ENCODE measurements around the gene EYS. TPM values are rescaled to one million over a fixed set of nuclear protein-coding genes. Genes with fewer than 3 reads are reported as not detected.

Gene EYS
- total RNA-seq, 4 donors from 2014 or later: under 0.01 TPM; not detected in 3

- peaks cover 0 to 22% (median 13%) of the 10 kb centered on the region in 4 donors for H3K36me3 ChIP-seq
- intact Hi-C loops (cut with DNase I): loop anchor here (5.0 kb wide), 1 partner anchor 36 kb away; no protein-coding TSS in a partner anchor
- no peak for DNase-seq (ENCODE audit: extremely low spot score)
- peaks cover 4 to 19% (median 14%) of the 10 kb centered on the region in 4 donors for H3K4me1 ChIP-seq
- H3K4me3 ChIP-seq: no peak overlapping the region
- TF ChIP-seq EP300 (IDR thresholded peaks at IDR 0.05) (no peak), POLR2A (IDR thresholded peaks at IDR 0.05; ENCODE audit: low read depth) (no peak), POLR2AphosphoS5 (IDR thresholded peaks at IDR 0.05) (no peak)
- TF ChIP-seq, protein P1, sequence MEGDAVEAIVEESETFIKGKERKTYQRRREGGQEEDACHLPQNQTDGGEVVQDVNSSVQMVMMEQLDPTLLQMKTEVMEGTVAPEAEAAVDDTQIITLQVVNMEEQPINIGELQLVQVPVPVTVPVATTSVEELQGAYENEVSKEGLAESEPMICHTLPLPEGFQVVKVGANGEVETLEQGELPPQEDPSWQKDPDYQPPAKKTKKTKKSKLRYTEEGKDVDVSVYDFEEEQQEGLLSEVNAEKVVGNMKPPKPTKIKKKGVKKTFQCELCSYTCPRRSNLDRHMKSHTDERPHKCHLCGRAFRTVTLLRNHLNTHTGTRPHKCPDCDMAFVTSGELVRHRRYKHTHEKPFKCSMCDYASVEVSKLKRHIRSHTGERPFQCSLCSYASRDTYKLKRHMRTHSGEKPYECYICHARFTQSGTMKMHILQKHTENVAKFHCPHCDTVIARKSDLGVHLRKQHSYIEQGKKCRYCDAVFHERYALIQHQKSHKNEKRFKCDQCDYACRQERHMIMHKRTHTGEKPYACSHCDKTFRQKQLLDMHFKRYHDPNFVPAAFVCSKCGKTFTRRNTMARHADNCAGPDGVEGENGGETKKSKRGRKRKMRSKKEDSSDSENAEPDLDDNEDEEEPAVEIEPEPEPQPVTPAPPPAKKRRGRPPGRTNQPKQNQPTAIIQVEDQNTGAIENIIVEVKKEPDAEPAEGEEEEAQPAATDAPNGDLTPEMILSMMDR (IDR thresholded peaks at IDR 0.05): no peak
- H3K27ac ChIP-seq (replicated peaks in 1 of 4): no peak overlapping the region
- 90% methylated on average over 1 of the region's 1 CpG for WGBS
- H3K27me3 ChIP-seq: no peaks in the 10 kb centered on the region
- H3K9me3 ChIP-seq: no peaks in the 10 kb centered on the region
Measured at GRCh38 chr6:63683071-63683603, 2023.9 kb downstream of the EYS start.

- intact Hi-C loops (cut with DNase I): no loop called here
- Histone ChIP-seq H3K4me1 (peaks cover 39 to 69% (median 54%) of the 10 kb centered on the region in 4 donors), H3K27ac (replicated peaks in 1 of 4) (no peak overlapping the region), H3K36me3 (peaks cover 0 to 6% (median 0%) of the 10 kb centered on the region in 4 donors), H3K9me3 (no peaks in the 10 kb centered on the region), H3K27me3 (no peaks in the 10 kb centered on the region), H3K4me3 (no peak overlapping the region)
- 72% methylated on average over 1 of the region's 1 CpG for WGBS
- DNase-seq (ENCODE audit: extremely low spot score): no peak
- TF ChIP-seq POLR2A (IDR thresholded peaks at IDR 0.05; ENCODE audit: low read depth) (no peak), POLR2AphosphoS5 (IDR thresholded peaks at IDR 0.05) (no peak), EP300 (IDR thresholded peaks at IDR 0.05) (no peak)
- TF ChIP-seq, protein P1 (IDR thresholded peaks at IDR 0.05): no peak
Measured at GRCh38 chr6:63677282-63677681, 2029.7 kb downstream of the EYS start.

DNA sequence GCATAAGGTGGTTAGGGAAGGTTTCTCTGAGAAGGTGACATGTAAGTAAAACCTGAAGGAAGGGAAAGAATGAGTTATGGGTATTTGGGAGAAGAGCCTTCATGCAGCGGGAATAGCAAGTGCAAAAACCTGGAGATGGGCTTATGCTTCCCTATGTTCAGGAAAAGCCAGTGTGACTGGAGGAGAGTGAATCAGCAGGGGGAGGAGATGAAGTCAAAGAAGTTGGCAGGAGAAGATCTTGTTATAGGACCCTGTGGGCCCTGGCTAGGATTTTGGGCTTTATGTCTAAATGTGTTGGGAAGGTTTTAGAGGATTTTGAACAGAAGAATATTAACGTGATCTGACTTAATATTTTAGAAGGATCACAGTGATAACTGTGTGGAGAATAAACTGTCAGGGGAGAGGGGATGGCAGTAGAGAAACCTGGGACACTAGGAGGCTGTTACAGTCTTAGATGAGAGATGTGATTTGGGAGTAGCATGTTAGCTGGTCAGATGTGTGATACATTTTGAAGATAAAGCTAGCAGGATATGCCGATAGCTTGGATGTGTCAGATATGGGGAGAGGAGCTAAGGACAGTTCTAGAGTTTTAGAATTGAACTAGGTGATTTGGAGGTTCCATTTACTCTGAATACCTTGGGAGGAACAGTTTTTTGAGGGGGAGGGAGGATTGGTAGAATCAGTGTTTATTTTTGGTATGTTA is 2030.5 kb downstream of the EYS start:
- Histone ChIP-seq H3K9me3 (no peaks in the 10 kb centered on the region), H3K27ac (replicated peaks in 1 of 4) (no peak overlapping the region), H3K27me3 (no peaks in the 10 kb centered on the region), H3K4me3 (no peak overlapping the region), H3K4me1 (peaks cover 39 to 70% (median 54%) of the 10 kb centered on the region in 4 donors), H3K36me3 (peaks cover 0 to 9% (median 0%) of the 10 kb centered on the region in 4 donors)
- 87% methylated on average over 3 of the region's 3 CpGs for WGBS
- intact Hi-C loops (cut with DNase I): no loop called here
- TF ChIP-seq EP300 (IDR thresholded peaks at IDR 0.05) (no peak), POLR2A (IDR thresholded peaks at IDR 0.05; ENCODE audit: low read depth) (no peak), POLR2AphosphoS5 (IDR thresholded peaks at IDR 0.05) (no peak)
- TF ChIP-seq, protein P1 (IDR thresholded peaks at IDR 0.05): no peak
- no peak for DNase-seq (ENCODE audit: extremely low spot score)

GRCh38 chr6:63675138-63675537 is 2031.9 kb downstream of the EYS start:
- H3K4me3 ChIP-seq: no peak overlapping the region
- 100% methylated on average over 1 of the region's 1 CpG for WGBS
- no peaks in the 10 kb centered on the region for H3K27me3 ChIP-seq
- no peak overlapping the region for H3K27ac ChIP-seq (replicated peaks in 1 of 4)
- H3K4me1 ChIP-seq: peaks cover 39 to 76% (median 58%) of the 10 kb centered on the region in 4 donors
- H3K36me3 ChIP-seq: peaks cover 0 to 6% (median 0%) of the 10 kb centered on the region in 4 donors
- intact Hi-C loops (cut with DNase I): no loop called here
- TF ChIP-seq, protein P1 (IDR thresholded peaks at IDR 0.05): no peak
- H3K9me3 ChIP-seq: no peaks in the 10 kb centered on the region
- DNase-seq (ENCODE audit: extremely low spot score): no peak
